ENCODE data around the gene PDYN.

The PDYN gene

GRCh38 chr20:1951436-1952115, 42.3 kb downstream of the PDYN start:
- Histone ChIP-seq H3K4me2 (ENCODE audit: low read length) (no peak overlapping the region), H3K36me3 (ENCODE audit: control insufficient read depth, low read length) (no peaks in the 10 kb centered on the region), H3K79me2 (ENCODE audit: control insufficient read depth, low read length) (no peaks in the 10 kb centered on the region), H4K20me1 (ENCODE audit: control insufficient read depth, insufficient read depth, low read depth, low read length) (no peaks in the 10 kb centered on the region), H3K27me3 (ENCODE audit: control insufficient read depth, low read length) (peaks cover 38% of the 10 kb centered on the region), H3K9me3 (ENCODE audit: control insufficient read depth, insufficient read depth, low read length) (no peaks in the 10 kb centered on the region), H3K27ac (ENCODE audit: low read depth, low read length) (no peak overlapping the region), H3K4me1 (ENCODE audit: control insufficient read depth, low read length) (peaks cover 27% of the 10 kb centered on the region), H3K4me3 (ENCODE audit: low read length) (no peak overlapping the region), H3F3A (ENCODE audit: control insufficient read depth, insufficient read depth) (peaks cover 7% of the 10 kb centered on the region; the same call in 1 of the 2 replicates), H3K9me2 (replicated peaks; ENCODE audit: control insufficient read depth, low read length) (no peaks in the 10 kb centered on the region)
- TF ChIP-seq EZH2phosphoT487 (IDR thresholded peaks at IDR 0.05; ENCODE audit: borderline replicate concordance, low read length) (no peak), CTCF (IDR thresholded peaks at IDR 0.05; ENCODE audit: low read depth, low read length, poor library complexity, severe bottlenecking) (no peak)

- H3K4me3 ChIP-seq (ENCODE audit: low read length), result no peak overlapping the region
- no peaks in the 10 kb centered on the region for H3K79me2 ChIP-seq (ENCODE audit: control insufficient read depth, low read length)
- peaks cover 7% of the 10 kb centered on the region; the same call in 1 of the 2 replicates for H3F3A ChIP-seq (ENCODE audit: control insufficient read depth, insufficient read depth)
- H3K9me2 ChIP-seq (replicated peaks; ENCODE audit: control insufficient read depth, low read length), result no peaks in the 10 kb centered on the region
- H3K27me3 ChIP-seq (ENCODE audit: control insufficient read depth, low read length), result peaks cover 41% of the 10 kb centered on the region
- H3K4me1 ChIP-seq (ENCODE audit: control insufficient read depth, low read length), result peaks cover 27% of the 10 kb centered on the region
- TF ChIP-seq EZH2phosphoT487 (IDR thresholded peaks at IDR 0.05; ENCODE audit: borderline replicate concordance, low read length) (no peak), CTCF (IDR thresholded peaks at IDR 0.05; ENCODE audit: low read depth, low read length, poor library complexity, severe bottlenecking) (no peak)
- H3K36me3 ChIP-seq (ENCODE audit: control insufficient read depth, low read length), result no peaks in the 10 kb centered on the region
- H4K20me1 ChIP-seq (ENCODE audit: control insufficient read depth, insufficient read depth, low read depth, low read length), result no peaks in the 10 kb centered on the region
- no peak overlapping the region for H3K4me2 ChIP-seq (ENCODE audit: low read length)
- no peaks in the 10 kb centered on the region for H3K9me3 ChIP-seq (ENCODE audit: control insufficient read depth, insufficient read depth, low read length)
- H3K27ac ChIP-seq (ENCODE audit: low read depth, low read length), result no peak overlapping the region
Measured at GRCh38 chr20:1950836-1951235, 43.0 kb downstream of the PDYN start.

- TF ChIP-seq CTCF (IDR thresholded peaks at IDR 0.05; ENCODE audit: low read depth, low read length, poor library complexity, severe bottlenecking), result no peak
- no peak for TF ChIP-seq EZH2phosphoT487 (IDR thresholded peaks at IDR 0.05; ENCODE audit: borderline replicate concordance, low read length)
- Histone ChIP-seq H3K27me3 (ENCODE audit: control insufficient read depth, low read length) (peaks cover 49% of the 10 kb centered on the region), H3K4me2 (ENCODE audit: low read length) (no peak overlapping the region), H3K36me3 (ENCODE audit: control insufficient read depth, low read length) (no peaks in the 10 kb centered on the region), H3K27ac (ENCODE audit: low read depth, low read length) (no peak overlapping the region), H3K9me3 (ENCODE audit: control insufficient read depth, insufficient read depth, low read length) (no peaks in the 10 kb centered on the region), H3F3A (ENCODE audit: control insufficient read depth, insufficient read depth) (peaks cover 7% of the 10 kb centered on the region; the same call in 1 of the 2 replicates), H3K9me2 (replicated peaks; ENCODE audit: control insufficient read depth, low read length) (no peaks in the 10 kb centered on the region), H4K20me1 (ENCODE audit: control insufficient read depth, insufficient read depth, low read depth, low read length) (no peaks in the 10 kb centered on the region), H3K4me1 (ENCODE audit: control insufficient read depth, low read length) (peaks cover 19% of the 10 kb centered on the region), H3K4me3 (ENCODE audit: low read length) (no peak overlapping the region), H3K79me2 (ENCODE audit: control insufficient read depth, low read length) (no peaks in the 10 kb centered on the region)
Measured at GRCh38 chr20:1949347-1950100, 44.3 kb downstream of the PDYN start.
